Measurements from ENCODE around the gene LPP.

Gene LPP

DNA sequence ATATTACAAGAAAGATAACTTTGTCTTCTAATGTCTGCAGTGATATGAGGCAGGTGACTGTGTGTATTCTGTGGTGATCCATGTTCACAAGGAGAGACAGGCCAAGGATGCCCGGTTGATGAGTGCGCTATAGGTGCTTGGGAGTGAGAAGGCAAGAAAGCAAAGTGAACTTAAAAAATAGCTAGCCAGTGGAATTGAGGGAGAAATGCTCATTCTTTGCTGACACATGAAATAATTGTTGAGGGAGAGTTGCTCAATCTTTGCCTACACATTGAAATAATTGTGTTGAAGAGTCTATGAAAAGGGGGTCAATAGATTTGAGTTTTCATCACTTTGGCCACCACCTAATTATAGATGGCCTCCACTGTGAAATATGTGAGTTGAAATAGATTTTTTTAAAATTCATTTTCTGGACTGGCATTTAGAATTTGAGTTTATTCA is 156.3 kb downstream of the LPP start:
- Histone ChIP-seq H3K9me3 (ENCODE audit: control insufficient read depth, insufficient read depth, low read length) (no peaks in the 10 kb centered on the region), H3K4me2 (ENCODE audit: low read length) (no peak overlapping the region), H3K4me1 (ENCODE audit: control insufficient read depth, low read length) (peaks cover 35% of the 10 kb centered on the region), H3K36me3 (ENCODE audit: control insufficient read depth, low read length) (peaks cover 21% of the 10 kb centered on the region), H4K20me1 (ENCODE audit: control insufficient read depth, insufficient read depth, low read depth, low read length) (no peaks in the 10 kb centered on the region), H3K4me3 (ENCODE audit: low read length) (no peak overlapping the region), H3K9me2 (replicated peaks; ENCODE audit: control insufficient read depth, low read length) (no peaks in the 10 kb centered on the region), H3K79me2 (ENCODE audit: control insufficient read depth, low read length) (peaks cover 38% of the 10 kb centered on the region), H3K27ac (ENCODE audit: low read depth, low read length) (no peak overlapping the region), H3K27me3 (ENCODE audit: control insufficient read depth, low read length) (no peaks in the 10 kb centered on the region), H3F3A (ENCODE audit: control insufficient read depth, insufficient read depth) (no peaks in the 10 kb centered on the region; the same call in 1 of the 2 replicates)
- TF ChIP-seq EZH2phosphoT487 (IDR thresholded peaks at IDR 0.05; ENCODE audit: borderline replicate concordance, low read length): no peak
- TF ChIP-seq, protein P1, sequence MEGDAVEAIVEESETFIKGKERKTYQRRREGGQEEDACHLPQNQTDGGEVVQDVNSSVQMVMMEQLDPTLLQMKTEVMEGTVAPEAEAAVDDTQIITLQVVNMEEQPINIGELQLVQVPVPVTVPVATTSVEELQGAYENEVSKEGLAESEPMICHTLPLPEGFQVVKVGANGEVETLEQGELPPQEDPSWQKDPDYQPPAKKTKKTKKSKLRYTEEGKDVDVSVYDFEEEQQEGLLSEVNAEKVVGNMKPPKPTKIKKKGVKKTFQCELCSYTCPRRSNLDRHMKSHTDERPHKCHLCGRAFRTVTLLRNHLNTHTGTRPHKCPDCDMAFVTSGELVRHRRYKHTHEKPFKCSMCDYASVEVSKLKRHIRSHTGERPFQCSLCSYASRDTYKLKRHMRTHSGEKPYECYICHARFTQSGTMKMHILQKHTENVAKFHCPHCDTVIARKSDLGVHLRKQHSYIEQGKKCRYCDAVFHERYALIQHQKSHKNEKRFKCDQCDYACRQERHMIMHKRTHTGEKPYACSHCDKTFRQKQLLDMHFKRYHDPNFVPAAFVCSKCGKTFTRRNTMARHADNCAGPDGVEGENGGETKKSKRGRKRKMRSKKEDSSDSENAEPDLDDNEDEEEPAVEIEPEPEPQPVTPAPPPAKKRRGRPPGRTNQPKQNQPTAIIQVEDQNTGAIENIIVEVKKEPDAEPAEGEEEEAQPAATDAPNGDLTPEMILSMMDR (IDR thresholded peaks at IDR 0.05; ENCODE audit: low read depth, low read length, poor library complexity, severe bottlenecking): no peak

DNA sequence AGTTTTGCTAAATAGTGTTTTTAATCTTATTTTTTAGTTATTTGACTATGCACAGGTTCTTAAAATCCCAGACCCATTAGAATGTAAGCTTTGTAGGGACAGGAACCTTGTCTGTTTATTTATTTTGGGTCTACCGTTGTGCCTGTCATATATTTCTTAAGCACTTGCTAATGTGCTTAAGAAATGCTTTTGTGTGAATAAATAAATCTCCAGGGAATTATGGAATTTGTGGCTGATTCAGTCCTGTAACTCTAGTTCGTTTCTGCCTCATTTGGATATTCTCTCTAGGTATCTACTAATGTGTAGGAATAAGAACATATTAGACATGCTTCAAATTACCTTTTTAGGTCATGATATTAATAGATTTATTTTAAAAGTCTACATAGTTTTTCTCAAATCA is 161.6 kb downstream of the LPP start:
- Histone ChIP-seq H3K79me2 (ENCODE audit: control insufficient read depth, low read length) (peaks cover 21% of the 10 kb centered on the region), H3K36me3 (ENCODE audit: control insufficient read depth, low read length) (no peaks in the 10 kb centered on the region), H3K4me3 (ENCODE audit: low read length) (no peak overlapping the region), H3K27me3 (ENCODE audit: control insufficient read depth, low read length) (no peaks in the 10 kb centered on the region), H3K9me3 (ENCODE audit: control insufficient read depth, insufficient read depth, low read length) (no peaks in the 10 kb centered on the region), H4K20me1 (ENCODE audit: control insufficient read depth, insufficient read depth, low read depth, low read length) (no peaks in the 10 kb centered on the region), H3K9me2 (replicated peaks; ENCODE audit: control insufficient read depth, low read length) (no peaks in the 10 kb centered on the region), H3F3A (ENCODE audit: control insufficient read depth, insufficient read depth) (no peaks in the 10 kb centered on the region; the same call in 1 of the 2 replicates), H3K4me1 (ENCODE audit: control insufficient read depth, low read length) (peaks cover 19% of the 10 kb centered on the region), H3K4me2 (ENCODE audit: low read length) (no peak overlapping the region), H3K27ac (ENCODE audit: low read depth, low read length) (no peak overlapping the region)
- no peak for TF ChIP-seq EZH2phosphoT487 (IDR thresholded peaks at IDR 0.05; ENCODE audit: borderline replicate concordance, low read length)
- TF ChIP-seq, protein P1 (IDR thresholded peaks at IDR 0.05; ENCODE audit: low read depth, low read length, poor library complexity, severe bottlenecking): no peak

DNA sequence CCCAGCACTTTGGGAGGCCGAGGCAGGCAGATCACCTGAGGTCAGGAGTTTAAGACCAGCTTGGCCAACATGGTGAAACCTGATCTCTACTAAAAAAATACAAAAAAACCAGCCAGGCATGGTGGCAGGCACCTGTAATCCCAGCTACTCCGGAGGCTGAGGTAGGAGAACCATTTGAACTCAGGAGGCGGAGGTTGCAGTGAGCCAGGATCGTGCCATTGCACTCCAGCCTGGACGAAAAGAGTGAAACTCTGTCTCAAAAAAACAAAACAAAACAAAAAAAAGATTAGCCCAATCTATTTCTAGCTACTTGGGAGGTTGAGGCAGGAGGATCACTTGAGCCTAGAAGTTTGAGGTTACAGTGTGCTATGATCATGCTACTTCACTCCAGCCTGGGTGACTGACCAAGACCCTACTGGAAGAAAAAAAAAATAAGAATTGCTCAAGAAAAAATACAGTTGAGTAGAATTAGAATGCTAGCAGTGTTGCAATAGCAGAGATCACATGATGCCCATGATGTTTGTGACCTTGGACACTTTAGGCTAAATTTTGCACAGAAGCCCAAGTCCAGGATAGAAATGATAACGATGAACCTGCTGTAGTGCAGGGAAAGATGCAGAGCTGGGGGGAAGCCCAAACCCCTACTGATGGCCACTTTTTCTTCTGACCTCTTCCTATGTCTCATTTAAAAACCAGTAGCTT is 162.2 kb downstream of the LPP start:
- no peak overlapping the region for H3K4me2 ChIP-seq (ENCODE audit: low read length)
- H3K4me1 ChIP-seq (ENCODE audit: control insufficient read depth, low read length): peaks cover 19% of the 10 kb centered on the region

More for the DNA sequence above, 162.2 kb downstream of the LPP start:
- H3K4me3 ChIP-seq (ENCODE audit: low read length): no peak overlapping the region
- H3K36me3 ChIP-seq (ENCODE audit: control insufficient read depth, low read length): no peaks in the 10 kb centered on the region
- H3K79me2 ChIP-seq (ENCODE audit: control insufficient read depth, low read length): peaks cover 25% of the 10 kb centered on the region
- no peaks in the 10 kb centered on the region for H4K20me1 ChIP-seq (ENCODE audit: control insufficient read depth, insufficient read depth, low read depth, low read length)
- no peaks in the 10 kb centered on the region for H3K27me3 ChIP-seq (ENCODE audit: control insufficient read depth, low read length)
- H3K9me3 ChIP-seq (ENCODE audit: control insufficient read depth, insufficient read depth, low read length): no peaks in the 10 kb centered on the region
- H3K9me2 ChIP-seq (replicated peaks; ENCODE audit: control insufficient read depth, low read length): no peaks in the 10 kb centered on the region
- TF ChIP-seq, protein P1 (IDR thresholded peaks at IDR 0.05; ENCODE audit: low read depth, low read length, poor library complexity, severe bottlenecking): no peak
- TF ChIP-seq EZH2phosphoT487 (IDR thresholded peaks at IDR 0.05; ENCODE audit: borderline replicate concordance, low read length): no peak
- no peak overlapping the region for H3K27ac ChIP-seq (ENCODE audit: low read depth, low read length)
- H3F3A ChIP-seq (ENCODE audit: control insufficient read depth, insufficient read depth): no peaks in the 10 kb centered on the region; the same call in 1 of the 2 replicates
